ENCODE results near the gene ADI1. TPM values are rescaled to one million over a fixed set of nuclear protein-coding genes. Genes with fewer than 3 reads are reported as not detected.

Gene ADI1
- total and polyA plus RNA-seq, 10 of the 15 experiments (the other 5 are each of a cell fraction or from before 2014, with no cell fraction given): 4.4 to 78.7 (median 17.2) TPM

DNA sequence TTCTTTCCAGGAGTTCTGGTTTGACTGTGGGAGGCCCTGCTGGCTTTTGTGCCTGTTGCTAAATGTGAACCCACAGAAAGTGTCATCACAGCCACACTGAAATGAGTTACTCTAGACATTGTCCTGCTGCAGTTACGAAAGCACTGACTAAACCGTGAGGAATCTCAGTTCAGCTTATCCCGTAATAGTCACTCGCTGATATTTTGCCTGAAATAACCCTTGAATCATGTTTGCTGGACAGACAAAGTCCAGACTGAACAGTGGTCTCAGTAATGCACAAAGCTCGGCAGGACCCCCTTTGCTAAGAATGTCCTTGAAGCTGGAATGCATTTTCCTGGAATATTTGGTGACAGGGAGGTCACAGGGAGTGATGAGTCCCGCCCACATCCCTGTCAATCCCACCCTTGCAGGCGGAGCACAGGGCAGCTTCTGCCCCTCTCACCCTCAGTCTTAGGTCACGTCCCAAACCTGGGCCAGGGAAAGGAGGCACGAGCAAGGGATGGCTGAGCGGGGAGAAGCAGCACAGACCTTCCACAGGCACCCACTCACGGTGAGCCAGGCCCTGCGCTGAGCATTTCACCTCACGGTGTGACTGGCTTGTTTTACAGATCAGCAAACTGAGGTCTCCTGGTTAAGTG, 53.4 kb downstream of the ADI1 start (continued):
- TF ChIP-seq, protein P1, sequence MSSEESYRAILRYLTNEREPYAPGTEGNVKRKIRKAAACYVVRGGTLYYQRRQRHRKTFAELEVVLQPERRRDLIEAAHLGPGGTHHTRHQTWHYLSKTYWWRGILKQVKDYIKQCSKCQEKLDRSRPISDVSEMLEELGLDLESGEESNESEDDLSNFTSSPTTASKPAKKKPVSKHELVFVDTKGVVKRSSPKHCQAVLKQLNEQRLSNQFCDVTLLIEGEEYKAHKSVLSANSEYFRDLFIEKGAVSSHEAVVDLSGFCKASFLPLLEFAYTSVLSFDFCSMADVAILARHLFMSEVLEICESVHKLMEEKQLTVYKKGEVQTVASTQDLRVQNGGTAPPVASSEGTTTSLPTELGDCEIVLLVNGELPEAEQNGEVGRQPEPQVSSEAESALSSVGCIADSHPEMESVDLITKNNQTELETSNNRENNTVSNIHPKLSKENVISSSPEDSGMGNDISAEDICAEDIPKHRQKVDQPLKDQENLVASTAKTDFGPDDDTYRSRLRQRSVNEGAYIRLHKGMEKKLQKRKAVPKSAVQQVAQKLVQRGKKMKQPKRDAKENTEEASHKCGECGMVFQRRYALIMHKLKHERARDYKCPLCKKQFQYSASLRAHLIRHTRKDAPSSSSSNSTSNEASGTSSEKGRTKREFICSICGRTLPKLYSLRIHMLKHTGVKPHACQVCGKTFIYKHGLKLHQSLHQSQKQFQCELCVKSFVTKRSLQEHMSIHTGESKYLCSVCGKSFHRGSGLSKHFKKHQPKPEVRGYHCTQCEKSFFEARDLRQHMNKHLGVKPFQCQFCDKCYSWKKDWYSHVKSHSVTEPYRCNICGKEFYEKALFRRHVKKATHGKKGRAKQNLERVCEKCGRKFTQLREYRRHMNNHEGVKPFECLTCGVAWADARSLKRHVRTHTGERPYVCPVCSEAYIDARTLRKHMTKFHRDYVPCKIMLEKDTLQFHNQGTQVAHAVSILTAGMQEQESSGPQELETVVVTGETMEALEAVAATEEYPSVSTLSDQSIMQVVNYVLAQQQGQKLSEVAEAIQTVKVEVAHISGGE (CRISPR knock-in tag; IDR thresholded peaks at IDR 0.05): no peak

DNA sequence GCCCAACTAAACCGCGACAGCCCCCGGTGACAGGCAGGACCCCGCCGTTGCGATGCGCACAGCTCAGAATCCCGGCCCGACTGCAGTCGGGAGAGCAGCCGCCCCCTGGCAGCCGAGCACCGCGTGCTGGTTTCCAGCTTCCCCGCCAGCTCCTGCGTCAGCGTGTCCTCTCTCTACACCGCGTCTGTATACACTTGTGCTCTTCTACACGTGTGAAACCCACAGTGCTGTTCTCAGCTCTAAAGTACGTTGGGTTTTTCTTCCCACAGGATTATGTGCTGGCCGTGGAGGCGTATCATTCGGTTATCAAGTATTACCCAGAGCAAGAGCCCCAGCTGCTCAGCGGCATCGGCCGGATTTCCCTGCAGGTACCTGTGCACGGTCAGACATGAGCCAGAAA, 54.0 kb downstream of the ADI1 start:
- intact Hi-C loops (cut with micrococcal nuclease; ENCODE audit: unreplicated experiment): no loop called here
- FAIRE-seq (no peak), ATAC-seq (no peak), DNase-seq (ENCODE audit: low read depth, low spot score) (no peak)
- no peaks in the 10 kb centered on the region for H3K79me2 ChIP-seq (ENCODE audit: control insufficient read depth, insufficient read depth, low read length)
- peaks cover 2 to 4% of the 10 kb centered on the region in 2 experiments; a peak in 2 of 4 replicates for H3K36me3 ChIP-seq (ENCODE audit: control insufficient read depth in 2 of 2, insufficient read depth in 2 of 2, low read length in 1 of 2)
- H3K27me3 ChIP-seq (replicated peaks in 1 of 2; ENCODE audit: control insufficient read depth in 2 of 2, insufficient read depth in 2 of 2, low read length in 1 of 2): no peaks in the 10 kb centered on the region
- no peak overlapping the region for H3K27ac ChIP-seq (ENCODE audit: control insufficient read depth, insufficient read depth)
- WGBS (ENCODE audit: insufficient coverage, insufficient replicate concordance, low lambda C conversion rate, missing lambda C conversion rate): 92% methylated on average over 27 of the region's 28 CpGs
- H2AFZ ChIP-seq (ENCODE audit: control insufficient read depth, low read depth, low read length): no peak overlapping the region
- CTCF ChIA-PET: no interaction called here
- H3K9ac ChIP-seq (ENCODE audit: control insufficient read depth, insufficient read depth, low read length): no peak overlapping the region
- H3K4me3 ChIP-seq: no peak overlapping the region
- H3K4me1 ChIP-seq (ENCODE audit: control insufficient read depth, insufficient read depth, low read length): peaks cover 12% of the 10 kb centered on the region
- no peak overlapping the region for H3K4me2 ChIP-seq (ENCODE audit: control insufficient read depth, insufficient read depth)
- no peaks in the 10 kb centered on the region for H3K9me3 ChIP-seq (replicated peaks; ENCODE audit: control insufficient read depth, insufficient read depth, low read length)
- in situ Hi-C loops (cut with MboI): loop anchor here (25.0 kb wide), 1 partner anchor 1353 kb away; no protein-coding TSS in a partner anchor
- RAD21 ChIA-PET (ENCODE audit: unreplicated experiment): no interaction called here
- SMC1A ChIA-PET (ENCODE audit: uncharacterized antibody, unreplicated experiment): no interaction called here
- POLR2A ChIA-PET: no interaction called here
- no TSS peak for BruUV-seq (replicated peaks)
- no peaks in the 10 kb centered on the region for H4K20me1 ChIP-seq (ENCODE audit: control insufficient read depth, insufficient read depth)
- TF ChIP-seq YY1 (IDR thresholded peaks at IDR 0.05; ENCODE audit: low read depth, low read length) (no peak), KLF5 (IDR thresholded peaks at IDR 0.05; ENCODE audit: partially characterized antibody) (no peak), CEBPB (IDR thresholded peaks at IDR 0.05; ENCODE audit: borderline replicate concordance in 1 of 2, low read depth in 2 of 2, low read length in 2 of 2) (no peak), JUNB (IDR thresholded peaks at IDR 0.05) (no peak), POLR2A (IDR thresholded peaks at IDR 0.05; ENCODE audit: low read depth, low read length) (no peak), TAF1 (IDR thresholded peaks at IDR 0.05; ENCODE audit: borderline replicate concordance, low read depth, low read length) (no peak), EED (IDR thresholded peaks at IDR 0.05; ENCODE audit: low read depth) (no peak), KAT2A (conservative IDR thresholded peaks at IDR 0.05; ENCODE audit: control insufficient read depth, low read depth, low read length) (no peak), SUPT20H (IDR thresholded peaks at IDR 0.05; ENCODE audit: borderline replicate concordance, control insufficient read depth, low read depth, low read length) (no peak), ZNF274 (IDR thresholded peaks at IDR 0.05; ENCODE audit: insufficient read depth, insufficient read length) (no peak), BRCA1 (IDR thresholded peaks at IDR 0.05; ENCODE audit: low read depth, low read length) (no peak)
- TF ChIP-seq, protein P2, sequence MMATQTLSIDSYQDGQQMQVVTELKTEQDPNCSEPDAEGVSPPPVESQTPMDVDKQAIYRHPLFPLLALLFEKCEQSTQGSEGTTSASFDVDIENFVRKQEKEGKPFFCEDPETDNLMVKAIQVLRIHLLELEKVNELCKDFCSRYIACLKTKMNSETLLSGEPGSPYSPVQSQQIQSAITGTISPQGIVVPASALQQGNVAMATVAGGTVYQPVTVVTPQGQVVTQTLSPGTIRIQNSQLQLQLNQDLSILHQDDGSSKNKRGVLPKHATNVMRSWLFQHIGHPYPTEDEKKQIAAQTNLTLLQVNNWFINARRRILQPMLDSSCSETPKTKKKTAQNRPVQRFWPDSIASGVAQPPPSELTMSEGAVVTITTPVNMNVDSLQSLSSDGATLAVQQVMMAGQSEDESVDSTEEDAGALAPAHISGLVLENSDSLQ (IDR thresholded peaks at IDR 0.05): no peak
- TF ChIP-seq, protein P3, sequence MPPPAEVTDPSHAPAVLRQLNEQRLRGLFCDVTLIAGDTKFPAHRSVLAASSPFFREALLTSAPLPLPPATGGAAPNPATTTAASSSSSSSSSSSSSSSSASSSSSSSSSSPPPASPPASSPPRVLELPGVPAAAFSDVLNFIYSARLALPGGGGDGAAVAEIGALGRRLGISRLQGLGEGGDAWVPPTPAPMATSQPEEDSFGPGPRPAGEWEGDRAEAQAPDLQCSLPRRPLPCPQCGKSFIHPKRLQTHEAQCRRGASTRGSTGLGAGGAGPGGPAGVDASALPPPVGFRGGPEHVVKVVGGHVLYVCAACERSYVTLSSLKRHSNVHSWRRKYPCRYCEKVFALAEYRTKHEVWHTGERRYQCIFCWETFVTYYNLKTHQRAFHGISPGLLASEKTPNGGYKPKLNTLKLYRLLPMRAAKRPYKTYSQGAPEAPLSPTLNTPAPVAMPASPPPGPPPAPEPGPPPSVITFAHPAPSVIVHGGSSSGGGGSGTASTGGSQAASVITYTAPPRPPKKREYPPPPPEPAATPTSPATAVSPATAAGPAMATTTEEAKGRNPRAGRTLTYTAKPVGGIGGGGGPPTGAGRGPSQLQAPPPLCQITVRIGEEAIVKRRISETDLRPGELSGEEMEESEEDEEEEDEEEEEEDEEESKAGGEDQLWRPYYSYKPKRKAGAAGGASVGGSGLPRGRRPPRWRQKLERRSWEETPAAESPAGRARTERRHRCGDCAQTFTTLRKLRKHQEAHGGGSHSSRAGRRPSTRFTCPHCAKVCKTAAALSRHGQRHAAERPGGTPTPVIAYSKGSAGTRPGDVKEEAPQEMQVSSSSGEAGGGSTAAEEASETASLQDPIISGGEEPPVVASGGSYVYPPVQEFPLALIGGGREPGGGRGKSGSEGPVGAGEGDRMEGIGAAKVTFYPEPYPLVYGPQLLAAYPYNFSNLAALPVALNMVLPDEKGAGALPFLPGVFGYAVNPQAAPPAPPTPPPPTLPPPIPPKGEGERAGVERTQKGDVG (CRISPR knock-in tag; IDR thresholded peaks at IDR 0.05): no peak
